Stimulated activated CD8-positive, alpha-beta memory T cell treated with anti-CD3 and anti-CD28 coated beads, Interleukin-7, amount 100 ng/mL, for 24 hours (primary cell): ENCODE data around the gene ABHD12.
"Not testable (repeated sequence)": the region's sequence is repeated elsewhere in the genome, so short reads cannot be mapped to it uniquely, and the experiment has no call there.

Source experiments
- DNase-seq: peaks from one replicate; pipeline ENCODE4 v3.0.0-alpha.2; 2020; ENCODE audit warnings: low read depth

Gene ABHD12

DNA sequence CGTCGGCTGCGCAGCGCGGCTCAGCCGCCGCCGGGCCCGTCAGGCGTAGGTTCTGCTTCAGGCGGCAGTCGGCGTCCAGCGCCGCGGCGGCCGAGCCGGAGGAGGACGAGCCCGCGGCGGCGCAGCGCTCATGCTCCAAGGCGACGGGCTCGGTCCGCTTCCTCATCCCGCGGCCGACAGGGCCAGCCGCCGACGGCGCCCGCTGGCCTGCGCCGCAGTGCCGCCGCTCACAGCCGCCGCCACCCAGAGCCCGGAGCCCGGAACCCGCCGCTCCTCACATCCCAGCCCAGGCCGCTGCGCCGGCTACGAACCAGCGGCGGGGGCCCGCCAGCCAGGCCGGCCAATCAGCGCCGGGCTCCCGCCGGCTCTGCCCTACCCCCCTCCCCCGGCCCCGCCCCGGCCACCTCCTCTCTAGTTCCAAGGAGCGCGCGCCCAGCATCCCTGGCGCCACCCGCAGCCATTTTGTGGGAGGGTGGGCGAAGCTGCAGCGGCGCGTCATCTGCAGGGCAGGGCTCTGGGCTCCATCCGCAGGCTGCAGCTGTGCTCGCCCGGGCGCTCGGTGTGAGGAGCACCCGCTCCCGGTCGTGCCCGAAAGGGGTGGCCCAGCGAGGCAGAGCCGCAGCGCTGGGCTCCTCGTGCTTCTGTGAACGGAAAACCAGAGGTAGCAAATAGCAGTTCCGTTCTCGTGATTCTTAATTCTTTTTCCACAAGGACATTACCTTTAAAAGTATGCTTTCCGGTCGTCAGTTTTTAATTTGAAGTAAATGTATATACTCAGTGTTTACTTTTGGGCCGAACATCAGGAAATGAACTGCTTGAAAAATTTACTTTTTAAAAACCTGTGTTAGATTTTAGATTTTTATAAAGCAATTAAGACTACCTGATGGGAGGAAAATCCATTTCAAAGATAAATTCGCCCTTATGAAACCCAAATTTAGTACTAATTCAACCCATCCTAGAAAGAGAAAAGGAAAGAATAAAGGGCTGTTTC, at the start of gene ABHD12:
Gene ABHD12, minus strand, starts transcription at position 298 of the 991 bp plus-strand sequence. Its CDS starts 132 bp downstream, at position 166.
- DNase-seq, result peak; percentile 87

DNA sequence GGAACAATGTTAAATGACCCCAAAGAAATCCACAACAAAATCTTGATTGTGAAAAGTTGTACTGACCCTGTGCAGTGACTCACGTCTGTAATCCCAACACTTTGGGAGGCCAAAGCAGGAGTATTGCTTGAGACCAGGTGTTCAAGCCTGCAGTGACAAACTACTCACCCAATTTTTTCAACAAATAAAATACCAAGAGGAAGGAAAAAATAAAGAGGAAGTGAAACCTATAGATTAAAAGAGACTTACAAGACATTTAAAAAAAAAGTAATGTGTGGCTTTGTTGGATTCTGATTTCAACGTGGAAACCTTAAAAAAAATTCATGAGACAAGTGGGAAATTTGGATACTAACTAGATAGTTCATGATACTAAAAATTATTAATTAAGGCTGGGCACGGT, 48.7 kb upstream of the ABHD12 start:
- no peak for DNase-seq

DNA sequence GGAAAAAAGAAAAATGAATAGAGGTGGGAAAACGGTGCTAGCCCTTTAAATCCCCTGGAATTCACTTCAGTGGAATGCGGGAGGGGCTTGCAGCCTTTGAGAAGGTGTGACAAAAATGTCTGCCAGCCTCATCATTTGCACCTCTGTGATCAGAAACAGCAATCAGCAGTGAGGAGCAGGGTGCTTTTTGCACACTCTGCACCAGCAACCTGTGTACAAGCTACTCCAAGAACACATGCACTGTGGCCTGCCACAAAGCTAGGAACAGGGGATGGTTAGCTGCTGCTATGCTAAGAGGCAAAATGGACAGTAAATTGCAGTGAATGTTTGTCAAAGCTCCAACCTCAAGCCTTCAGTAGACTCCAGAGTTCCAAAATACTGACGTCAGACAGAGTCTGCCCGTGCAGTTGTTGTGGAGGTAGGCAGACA, 46.5 kb upstream of the ABHD12 start:
- DNase-seq, result no peak

DNA sequence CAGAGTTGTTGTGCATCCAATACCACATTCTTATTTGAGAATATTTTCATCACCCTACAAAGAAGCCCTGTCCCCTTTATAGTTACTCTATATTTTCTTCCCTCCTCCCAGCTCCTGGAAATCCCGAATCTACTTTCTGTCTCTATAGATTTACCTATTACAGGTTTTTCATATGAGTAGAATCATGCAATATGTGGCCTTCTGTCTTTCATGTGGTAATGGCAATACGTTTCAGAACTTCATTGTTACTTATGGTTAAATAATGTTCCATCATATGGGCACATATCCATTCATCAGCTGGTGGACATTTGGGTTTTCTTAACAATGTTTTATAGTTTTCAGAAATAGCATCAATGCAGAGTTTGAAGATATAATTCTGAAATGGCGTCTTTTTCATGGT, 33.9 kb upstream of the ABHD12 start:
- DNase-seq, result no peak

DNA sequence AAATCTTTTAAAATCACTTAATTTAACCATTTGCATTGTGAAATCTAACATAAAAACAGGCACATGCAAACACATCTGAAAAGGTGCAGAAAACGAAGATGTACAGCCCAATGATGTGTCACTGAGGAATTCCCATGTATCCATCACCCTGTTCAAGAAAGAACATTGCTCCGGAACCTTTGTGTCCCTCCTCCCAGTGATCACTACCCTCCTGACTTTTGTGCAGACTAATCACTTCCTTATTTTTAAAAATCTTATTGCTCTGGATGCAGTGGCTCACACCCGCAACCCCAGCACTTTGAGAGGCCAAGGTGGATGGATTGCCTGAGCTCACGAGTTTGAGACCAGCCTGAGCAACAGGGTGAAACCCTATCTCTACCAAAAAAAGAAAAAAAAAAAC, 31.4 kb upstream of the ABHD12 start:
- no peak for DNase-seq

DNA sequence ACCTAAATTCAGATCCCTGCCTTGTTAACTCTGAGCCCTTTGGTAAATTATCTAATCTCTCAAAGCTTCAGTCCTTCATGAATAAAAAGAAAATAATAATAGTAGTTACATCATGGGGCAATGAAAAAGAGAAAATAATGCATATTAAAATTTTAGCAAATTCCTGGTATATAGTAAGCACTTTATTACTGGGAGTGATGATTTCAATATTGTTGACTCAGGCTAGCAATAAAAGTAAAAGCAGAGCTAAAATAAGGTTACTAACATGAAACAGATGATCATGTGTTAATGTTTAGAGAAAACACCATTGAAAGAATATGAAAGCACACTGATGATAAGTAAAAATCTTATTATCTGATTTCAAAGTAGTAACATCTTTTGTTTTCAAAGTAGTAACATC, 30.5 kb upstream of the ABHD12 start:
- DNase-seq, result no peak

DNA sequence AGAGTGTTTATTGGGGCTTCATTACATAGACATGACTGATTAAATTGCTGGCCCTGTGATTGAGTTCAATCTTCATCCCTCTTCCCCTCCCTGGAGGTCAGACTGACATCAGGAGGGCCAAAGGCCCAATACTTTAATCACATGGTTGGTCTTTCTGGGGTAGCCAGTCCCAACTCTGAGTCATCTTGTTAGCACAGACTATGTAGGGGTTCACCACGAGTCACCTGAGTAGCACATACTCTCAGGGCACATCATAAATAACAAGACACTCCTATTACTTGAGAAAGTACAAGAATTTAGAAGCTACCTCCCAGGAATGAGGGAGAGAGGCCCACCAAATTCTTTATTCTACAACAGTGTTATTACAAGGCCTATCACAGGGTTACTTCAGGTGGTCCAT, 28.1 kb upstream of the ABHD12 start:
- DNase-seq, result no peak

DNA sequence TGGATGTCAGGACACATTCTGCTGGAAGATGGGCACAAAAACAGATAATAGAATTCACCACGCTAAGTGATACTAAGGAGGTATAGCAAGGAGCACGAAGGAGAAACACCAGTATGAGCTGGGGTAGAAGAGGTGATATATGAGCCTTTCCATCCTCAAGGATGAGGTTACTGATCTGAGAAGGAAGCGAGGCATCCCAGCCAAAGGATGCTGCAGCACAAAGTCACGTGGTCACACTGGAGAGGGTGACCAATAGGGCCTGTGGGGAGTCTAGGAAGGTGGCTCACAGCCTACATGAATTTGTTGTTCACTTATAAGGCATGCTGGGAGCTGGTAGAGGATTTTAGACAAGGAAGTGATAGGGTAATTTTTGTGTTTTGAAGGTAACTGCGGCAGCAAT, 18.3 kb upstream of the ABHD12 start:
- DNase-seq, result no peak

DNA sequence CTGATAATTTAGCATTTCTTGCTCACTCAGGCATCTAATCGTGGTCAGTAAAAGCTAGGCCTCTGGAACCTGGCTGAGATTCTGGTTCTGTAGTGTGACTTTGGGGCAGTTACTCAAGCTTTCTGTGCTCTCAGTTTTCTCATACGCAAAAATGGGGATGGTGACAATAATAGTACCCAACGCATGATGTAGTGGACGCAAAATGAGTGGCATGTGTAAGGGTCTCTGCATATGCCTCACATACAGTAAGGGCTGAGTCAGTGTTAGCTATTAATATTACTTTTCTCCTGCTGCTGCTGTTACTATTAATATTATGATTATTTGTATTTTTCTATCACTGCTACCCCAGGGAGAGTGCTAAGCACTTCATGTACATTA, 17.5 kb upstream of the ABHD12 start:
- DNase-seq, result no peak

DNA sequence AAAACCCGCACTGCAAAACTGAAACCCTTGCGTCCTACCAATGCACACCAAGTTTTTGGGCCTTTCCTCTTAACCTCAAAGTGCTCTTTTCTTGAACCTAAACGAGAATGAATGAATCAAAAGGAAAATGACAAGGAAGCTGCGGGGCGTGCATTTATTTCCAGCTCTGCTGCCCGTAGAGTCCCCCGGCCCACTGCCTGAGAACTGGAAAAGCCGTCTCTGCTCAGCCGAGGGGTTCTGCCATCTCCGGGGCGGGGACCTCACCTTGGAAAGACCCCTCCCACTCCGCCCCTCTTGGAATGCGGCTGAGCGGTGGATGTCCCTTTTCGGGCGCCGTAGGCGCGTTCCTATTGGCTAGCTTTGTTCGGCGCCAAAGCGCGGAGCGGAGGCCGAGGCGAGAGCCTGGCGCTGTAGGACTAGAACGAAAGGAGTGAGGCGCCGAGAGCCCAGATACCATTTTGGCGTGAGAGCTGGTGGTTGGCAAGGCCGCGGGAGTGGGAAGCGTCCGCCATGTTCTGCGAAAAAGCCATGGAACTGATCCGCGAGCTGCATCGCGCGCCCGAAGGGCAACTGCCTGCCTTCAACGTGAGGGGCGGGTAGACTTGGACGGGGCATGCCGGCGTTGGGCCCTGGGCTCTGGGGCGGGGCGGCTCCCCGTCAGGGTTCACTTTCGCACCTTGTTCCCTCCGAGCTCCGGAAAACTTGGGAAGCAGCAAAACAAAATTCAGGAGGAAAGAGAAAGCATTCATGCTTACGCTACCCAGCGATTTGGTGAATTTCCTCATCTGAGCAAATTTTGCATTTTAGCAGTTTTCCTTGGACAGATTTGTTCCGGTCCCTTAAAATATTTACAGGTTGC, 16.9 kb upstream of the ABHD12 start, which contains the start of gene GINS1:
Gene GINS1, plus strand, starts transcription at position 363 of the 859 bp plus-strand sequence. Its CDS starts 148 bp downstream, at position 511.
- peak; percentile 68 for DNase-seq

DNA sequence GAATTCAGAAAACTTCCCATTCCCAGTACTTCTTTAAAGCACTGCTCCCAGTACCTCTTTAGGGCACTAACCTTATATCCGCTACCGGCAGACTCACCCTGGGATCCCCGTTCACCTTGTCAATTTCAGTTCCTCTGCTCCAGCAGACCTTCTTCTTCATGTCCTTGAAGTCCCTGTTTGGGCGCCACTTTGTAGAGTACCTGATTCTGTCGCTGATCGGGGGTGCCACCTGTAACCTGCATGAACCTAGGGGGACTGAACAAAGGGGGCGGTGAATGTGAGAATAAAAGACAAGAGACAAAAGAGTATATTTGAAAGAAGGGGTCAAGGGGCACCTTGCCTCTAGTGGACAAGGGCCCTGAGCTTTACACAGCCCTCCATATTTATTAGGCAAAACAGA, 11.9 kb upstream of the ABHD12 start:
- no peak for DNase-seq

DNA sequence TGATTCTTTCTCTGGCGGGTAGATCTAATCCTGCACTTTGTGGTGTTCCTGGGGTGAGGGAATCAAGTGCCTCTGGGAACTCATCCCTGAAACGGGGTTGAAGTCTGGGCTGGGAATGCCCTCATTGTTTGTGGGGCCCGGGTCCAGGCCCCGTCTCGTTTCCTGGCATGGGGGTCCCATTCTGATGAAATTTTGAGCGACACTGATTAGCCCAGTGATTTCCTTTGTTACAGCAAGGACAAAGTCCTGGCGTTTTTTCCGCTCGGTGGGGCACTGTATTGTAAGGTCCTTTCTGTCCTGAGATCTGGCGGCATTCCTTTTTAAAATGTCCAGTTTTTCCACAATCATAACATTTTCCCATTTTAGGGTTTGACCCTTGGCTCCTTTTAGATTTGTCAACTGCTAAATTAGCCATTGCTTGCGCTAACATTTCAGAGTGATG, 9.7 kb upstream of the ABHD12 start:
- DNase-seq, result not testable (repeated sequence)

DNA sequence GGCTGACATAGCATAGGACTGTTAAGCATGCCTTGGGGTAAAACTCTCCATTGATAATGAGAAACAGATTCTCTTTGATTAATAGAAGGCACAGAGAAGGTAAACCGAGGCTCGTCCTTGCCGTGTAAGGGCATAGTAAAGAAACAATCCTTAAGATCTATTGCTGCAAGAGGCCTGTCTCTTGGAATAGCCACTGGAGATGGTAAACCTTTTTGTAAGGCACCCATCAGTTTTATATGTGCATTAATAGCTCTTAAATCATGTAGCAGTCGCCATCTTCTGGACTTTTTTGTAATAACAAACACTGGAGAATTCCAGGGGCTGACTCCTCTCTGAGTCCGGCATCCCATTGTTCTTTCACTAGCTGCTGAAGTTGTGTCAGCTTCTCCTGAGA, 8.4 kb upstream of the ABHD12 start:
- no peak for DNase-seq

DNA sequence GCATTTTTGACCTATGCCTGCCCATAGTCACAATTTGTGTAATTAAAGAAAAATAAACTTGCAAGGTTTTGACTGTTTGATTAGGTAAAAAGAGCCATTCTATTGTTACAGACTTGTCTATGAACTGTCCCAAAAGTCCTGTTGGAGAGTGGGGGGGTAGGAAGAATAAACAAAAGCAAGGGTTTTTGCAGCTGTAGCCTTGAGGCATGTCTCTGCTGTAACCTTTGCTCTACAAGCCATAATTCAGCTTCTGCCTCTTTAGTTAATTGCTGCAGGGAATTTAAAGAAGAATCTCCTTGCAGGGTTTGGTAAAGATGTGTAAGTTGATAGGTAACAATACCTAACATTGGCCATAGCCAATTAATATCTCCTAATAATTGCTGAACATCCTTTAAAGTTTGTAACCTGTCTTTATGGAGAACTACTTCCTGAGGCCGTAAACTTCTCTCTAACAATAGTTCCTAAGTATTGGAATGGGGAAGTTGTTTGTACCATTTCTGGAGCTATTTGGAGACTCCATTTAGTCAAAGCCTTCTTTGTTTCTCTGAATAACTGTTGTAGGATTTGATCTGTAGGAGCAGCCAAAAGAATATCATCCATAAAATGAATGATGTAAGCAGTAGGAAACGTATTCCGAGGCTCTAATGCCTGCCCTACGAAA, 7.9 kb upstream of the ABHD12 start:
- DNase-seq, result no peak

DNA sequence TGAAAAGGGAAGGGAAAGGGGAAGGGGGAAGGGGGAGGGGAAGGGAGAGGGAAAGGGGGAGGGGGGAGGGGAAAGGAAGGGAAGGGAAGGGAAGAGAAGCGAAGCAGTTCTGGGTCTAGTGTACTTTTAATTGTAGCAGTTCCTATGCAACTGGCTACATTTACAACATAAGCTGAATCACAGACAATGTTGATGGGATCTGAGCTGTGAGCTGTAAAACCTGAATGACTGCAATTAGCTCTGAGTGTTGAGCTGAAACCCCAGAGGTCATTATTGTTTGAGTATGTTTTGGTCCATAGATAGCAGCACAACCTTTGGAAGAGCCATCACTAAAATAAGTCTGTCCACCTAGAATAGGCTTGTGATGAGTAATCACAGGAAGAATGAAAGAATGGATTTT, 7.2 kb upstream of the ABHD12 start:
- no peak for DNase-seq

DNA sequence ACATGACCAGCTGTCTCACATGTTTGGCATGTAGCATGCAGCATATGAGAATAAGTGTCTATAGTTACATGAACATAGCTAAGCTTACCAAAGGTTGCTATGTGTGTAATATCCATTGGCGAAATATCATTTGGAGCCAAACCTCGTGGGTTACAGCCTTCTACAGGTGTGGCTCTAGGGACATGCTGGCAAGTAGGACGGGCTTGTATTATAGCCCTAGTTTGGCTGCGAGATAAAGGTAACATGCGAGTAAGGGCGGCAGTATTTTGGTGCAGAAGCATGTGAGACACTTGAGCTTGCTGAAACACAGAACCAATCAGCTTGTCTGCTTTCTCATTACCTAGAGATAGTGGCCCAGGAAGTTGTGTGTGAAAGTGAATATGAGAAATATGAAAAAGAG, 6.5 kb upstream of the ABHD12 start:
- no peak for DNase-seq

DNA sequence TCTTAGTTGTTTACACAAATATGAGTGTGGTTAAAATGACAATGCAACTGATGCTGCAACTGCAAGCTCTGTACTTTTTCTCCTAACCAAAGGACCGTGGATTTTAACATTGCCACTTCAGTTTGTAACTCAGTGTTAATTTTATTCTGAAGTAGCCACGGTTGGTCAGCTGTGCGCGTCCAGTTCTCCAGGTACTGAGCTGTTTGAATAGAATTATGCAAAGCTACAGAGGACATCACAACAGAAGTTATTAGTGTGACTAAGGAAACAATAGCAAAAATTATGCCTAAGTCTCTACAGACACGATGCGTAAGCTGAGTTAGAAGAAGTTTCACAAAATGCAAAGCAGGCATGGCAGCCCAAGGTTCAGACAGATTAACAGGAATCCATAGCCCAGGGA, 4.4 kb upstream of the ABHD12 start:
- no peak for DNase-seq

DNA sequence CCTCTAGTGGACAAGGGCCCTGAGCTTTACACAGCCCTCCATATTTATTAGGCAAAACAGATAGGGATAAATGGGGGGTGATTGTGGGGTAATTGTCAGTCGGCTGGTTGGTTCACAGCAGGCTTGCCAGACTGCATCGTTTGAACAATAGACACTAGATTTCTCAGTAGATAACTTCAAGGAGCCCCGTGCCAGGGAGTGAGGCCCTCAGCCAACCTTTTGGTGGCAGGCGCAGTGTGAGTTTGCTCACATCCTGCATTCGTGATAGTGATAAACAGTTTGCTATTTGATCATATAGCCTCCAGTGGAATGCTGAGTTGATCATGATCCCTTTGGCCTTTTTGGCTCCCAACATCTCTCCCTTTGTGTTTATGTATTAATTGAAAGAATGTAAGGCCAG, 3.6 kb upstream of the ABHD12 start:
- DNase-seq, result no peak

DNA sequence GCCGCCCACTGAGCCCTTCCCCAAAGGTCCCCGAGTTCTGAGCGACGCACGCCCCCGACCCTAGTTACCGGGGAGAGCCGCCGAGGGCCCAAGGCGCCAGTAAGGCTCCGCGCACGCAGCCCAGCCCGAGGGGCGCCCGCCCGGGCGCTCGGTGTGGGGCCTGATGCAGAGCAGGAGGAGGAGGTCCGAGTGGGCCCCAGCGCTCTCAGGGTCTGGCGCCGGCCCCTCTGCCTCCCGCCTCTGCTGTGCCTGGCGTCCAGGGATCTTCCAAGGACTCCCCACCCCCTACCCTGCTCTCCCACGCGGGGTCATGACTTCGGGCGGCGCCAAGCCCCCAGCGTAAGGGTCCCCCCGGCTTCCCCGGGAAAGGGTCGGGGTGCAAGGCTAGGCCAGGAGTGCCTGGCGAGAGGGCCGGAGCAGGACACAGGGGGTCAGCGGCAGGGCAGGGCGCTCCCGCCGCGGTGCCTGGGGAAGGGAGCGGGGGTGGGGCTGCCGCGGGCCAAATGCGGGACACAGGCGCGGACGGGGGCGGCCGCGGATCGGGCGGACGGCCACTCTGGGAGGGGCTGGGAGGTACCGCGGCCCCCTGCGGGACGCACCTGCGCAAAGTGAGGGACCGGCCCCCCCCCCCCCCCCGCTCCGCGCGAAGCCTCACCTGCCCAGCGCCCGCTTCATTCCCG, 637 bp downstream of the ABHD12 start:
- DNase-seq, result no peak

DNA sequence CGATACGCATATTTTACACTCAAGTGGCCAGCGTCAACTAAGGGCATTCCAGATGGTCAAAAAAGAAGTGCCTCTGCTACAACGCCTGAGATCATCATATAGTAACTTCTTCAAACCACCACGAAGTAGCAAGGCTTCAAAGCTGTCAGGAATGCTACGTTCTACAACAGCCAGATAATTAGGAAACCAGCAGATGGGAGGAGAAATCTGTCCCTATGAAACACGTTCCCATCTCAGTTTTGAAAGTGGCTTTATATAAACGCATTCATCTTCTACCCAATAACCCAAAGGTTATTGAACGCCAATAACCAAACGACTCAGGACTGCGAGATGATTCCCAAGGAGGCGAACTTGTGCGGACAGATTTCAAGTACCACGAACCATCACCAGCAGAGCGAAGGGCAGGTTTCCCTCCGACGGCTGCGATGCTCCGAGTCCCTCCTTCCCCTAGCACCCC, 1.2 kb downstream of the ABHD12 start:
- DNase-seq, result no peak

DNA sequence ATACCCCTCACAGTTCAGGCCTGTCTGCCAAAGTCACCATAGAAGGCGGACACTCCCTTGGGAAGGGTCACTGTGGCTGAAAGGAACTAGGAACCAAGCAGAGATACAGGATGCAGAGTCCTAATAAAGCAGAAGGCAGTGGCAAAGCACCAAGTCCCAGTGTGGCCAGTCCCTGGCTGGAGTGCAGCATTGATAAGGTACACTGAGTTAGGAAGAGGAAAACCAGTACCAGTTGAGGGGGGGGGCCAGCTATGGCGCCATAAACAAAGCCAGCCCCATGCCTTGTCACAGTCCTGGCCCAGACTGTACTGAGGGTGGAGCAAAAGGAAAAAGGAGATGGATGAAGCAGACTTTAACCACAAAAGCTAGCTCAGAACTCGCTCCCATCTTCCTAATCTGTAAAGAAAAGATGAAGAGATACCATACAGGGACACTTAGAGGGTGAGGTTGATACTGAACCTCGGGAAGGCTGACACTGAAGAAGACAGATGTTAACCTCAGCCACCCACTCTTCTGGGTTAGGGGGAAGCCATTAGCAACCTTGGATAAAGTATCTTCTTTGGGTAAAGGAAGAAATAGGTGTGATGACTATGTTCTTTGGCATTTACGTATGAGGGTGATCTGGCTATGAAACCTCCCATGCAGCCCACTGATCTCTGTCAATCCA, 7.8 kb downstream of the ABHD12 start:
- DNase-seq, result no peak
